IPS DF 19.7 (cell line): ENCODE data around the gene ZNF599.

Source experiments
- DNase-seq: peaks from one replicate; pipeline ENCODE4 v3.0.0-alpha.2; 2013; ENCODE audit warnings: low read depth, low spot score

ZNF599 gene

GRCh38 chr19:34744896-34745690 lies 27.9 kb downstream of the ZNF599 start:
- DNase-seq, result no peak

GRCh38 chr19:34734537-34735103 lies 38.4 kb downstream of the ZNF599 start:
- DNase-seq, result no peak

- DNase-seq, result peak; percentile 82
These were observed 39.1 kb downstream of the ZNF599 start, which contains the start of gene ZNF181 for GRCh38 chr19:34733746-34734536. Gene ZNF181, plus strand, starts transcription at chr19:34734243. Its CDS starts 795 bp downstream, at chr19:34735038.

- no peak for DNase-seq
These were observed 39.7 kb downstream of the ZNF599 start for GRCh38 chr19:34733266-34733745.

DNA sequence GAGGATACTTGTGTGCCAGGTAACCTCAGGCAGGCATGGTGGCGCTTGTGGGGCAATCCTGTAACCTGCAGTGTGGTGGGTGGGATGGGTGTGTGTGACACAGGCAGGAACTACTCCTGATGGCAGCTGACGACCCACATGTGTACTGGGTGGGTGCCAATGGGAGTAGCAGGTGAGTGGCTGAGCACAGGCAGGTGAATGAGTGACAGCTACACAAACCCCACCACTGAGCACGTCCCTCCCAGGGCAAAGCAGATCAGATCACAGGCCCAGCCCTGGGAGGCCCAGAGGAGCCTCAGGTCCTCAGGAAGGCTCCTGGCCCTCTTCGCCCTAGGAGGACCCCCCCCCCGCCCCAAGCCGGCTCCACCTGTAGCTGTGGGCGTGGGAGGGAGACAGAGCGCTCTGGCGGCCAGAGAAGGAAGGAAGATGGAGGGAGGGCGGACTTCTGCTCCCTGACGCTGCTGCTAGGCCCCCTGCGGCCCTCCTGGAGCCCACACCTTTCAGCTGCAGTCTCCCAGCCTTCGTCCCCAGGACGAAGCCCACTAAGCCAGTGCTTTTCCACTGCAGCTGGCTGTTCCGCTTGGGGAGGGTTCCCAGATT lies 40.3 kb downstream of the ZNF599 start:
- DNase-seq, result no peak

- no peak for DNase-seq
These were observed 41.1 kb downstream of the ZNF599 start for GRCh38 chr19:34731964-34732363.

GRCh38 chr19:34731019-34731829 lies 41.8 kb downstream of the ZNF599 start:
- DNase-seq, result no peak

DNA sequence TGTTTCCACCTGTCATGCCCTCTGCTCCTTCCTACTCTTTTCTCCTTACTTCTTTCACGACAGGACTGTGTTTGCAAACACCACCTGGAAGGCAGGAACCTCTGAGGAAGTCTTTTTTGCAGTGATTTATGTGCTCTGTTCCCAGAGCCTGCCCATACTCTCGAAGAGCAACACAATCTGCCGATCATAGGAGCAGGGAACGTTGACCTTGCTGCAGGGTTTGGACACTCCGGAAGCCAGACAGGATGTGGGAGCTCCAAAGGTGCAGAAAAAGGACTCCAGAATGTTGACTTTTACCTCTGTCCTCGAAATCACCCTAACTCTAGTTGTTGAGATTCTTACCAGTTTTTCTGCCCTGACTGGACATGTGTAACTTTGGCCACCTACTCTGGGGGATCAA lies 47.6 kb downstream of the ZNF599 start:
- DNase-seq, result no peak

- no peak for DNase-seq
These were observed 50.7 kb downstream of the ZNF599 start for GRCh38 chr19:34722353-34722752.

DNA sequence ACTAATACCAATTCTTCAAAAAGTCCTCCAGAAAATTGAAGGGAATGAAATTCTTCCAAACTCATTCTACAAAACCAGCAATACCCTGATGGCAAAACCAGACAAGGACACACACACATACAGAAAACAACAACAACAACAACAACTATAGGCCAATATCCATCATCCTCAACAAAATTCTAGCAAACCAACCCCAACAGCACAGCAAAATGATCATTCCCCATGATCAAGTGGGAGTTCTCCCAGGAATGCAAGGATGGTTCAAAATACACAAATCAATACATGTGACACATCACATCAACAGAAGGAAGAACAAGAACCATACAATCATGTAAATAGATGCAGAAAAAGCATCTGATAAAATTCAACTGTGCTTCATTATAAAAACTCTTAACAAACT lies 57.7 kb downstream of the ZNF599 start:
- no peak for DNase-seq

- DNase-seq, result no peak
These were observed 59.8 kb downstream of the ZNF599 start for GRCh38 chr19:34713262-34713637.

- DNase-seq, result peak; percentile 68
These were observed 60.4 kb downstream of the ZNF599 start for GRCh38 chr19:34712395-34713261.

GRCh38 chr19:34711890-34712289 lies 61.1 kb downstream of the ZNF599 start:
- peak; percentile 63 for DNase-seq
